Thyroid gland (tissue), 4 donors: ENCODE results near the gene RBM19. TPM values are rescaled to one million over a fixed set of nuclear protein-coding genes. Genes with fewer than 3 reads are reported as not detected.

Source experiments
- DNase-seq, 2 donors: peaks; one replicate each; pipeline ENCODE4 v3.0.0-alpha.2; 2019
- H3K27ac ChIP-seq, 3 donors: fragments of 200-600 bp; sonication (generic); 1 replicate in 2 of 3; 2 replicates in 1 of 3; pipeline ENCODE4 v1.5.1; 2016 to 2019; ENCODE audit warnings: mild to moderate bottlenecking in 1 of 3, moderate library complexity in 1 of 3
- H3K27me3 ChIP-seq: fragments of 200-600 bp; sonication (generic); one replicate; pipeline ENCODE4 v1.5.1; 2019
- H3K36me3 ChIP-seq, 2 donors: fragments of 200-600 bp; sonication (generic); one replicate each; pipeline ENCODE4 v1.5.1; 2016 to 2019
- H3K4me1 ChIP-seq, 2 donors: fragments of 200-600 bp; sonication (generic); one replicate each; pipeline ENCODE4 v1.5.1; 2017 to 2019
- H3K4me3 ChIP-seq, 3 donors: fragments of 200-600 bp; sonication (generic); replicated peaks in 1 of 3; 1 replicate in 2 of 3; 2 replicates in 1 of 3; pipeline ENCODE4 v1.5.1; 2016; ENCODE audit warnings: mild to moderate bottlenecking in 1 of 3
- H3K9me3 ChIP-seq: fragments of 200-600 bp; sonication (generic); one replicate; pipeline ENCODE4 v1.5.1; 2017
- CTCF ChIP-seq, 6 experiments: fragments of 200-600 bp in 3 of 6; fragments of 450-650 bp in 3 of 6; sonication (generic) in 3 of 6; IDR thresholded peaks; one replicate each; pipeline ENCODE4 v1.5.1; 2016 to 2019; ENCODE audit warnings: antibody characterized with exemption in 6 of 6, mild to moderate bottlenecking in 2 of 6, inconsistent platforms in 1 of 6, moderate library complexity in 1 of 6
- POLR2A ChIP-seq, 2 donors: fragments of 450-650 bp; IDR thresholded peaks; one replicate each; pipeline ENCODE4 v1.6.1; 2017; ENCODE audit warnings: antibody characterized with exemption in 2 of 2, mild to moderate bottlenecking in 2 of 2, moderate library complexity in 1 of 2
- WGBS, 2 donors: methylation state at CpG; one replicate each; pipeline ENCODE4 v1.1.5; 2017; 5-methylcytosine and 5-hydroxymethylcytosine counted together
- intact Hi-C: fragments of 100-400 bp; cut with DNase I; formaldehyde crosslinking; loops from one replicate; pipeline ENCODE4 v1.15.1; 2023
- total RNA-seq, 4 donors: library from RNA; depleted of rRNA; stranded (reverse); fragments of >200 nt; gene quantifications; one replicate each; pipeline ENCODE4 v1.2.3, GENCODE V29; 2016

The RBM19 gene
- total RNA-seq, 4 donors from 2014 or later, result 27.3 to 40.6 (median 36.1) TPM

DNA sequence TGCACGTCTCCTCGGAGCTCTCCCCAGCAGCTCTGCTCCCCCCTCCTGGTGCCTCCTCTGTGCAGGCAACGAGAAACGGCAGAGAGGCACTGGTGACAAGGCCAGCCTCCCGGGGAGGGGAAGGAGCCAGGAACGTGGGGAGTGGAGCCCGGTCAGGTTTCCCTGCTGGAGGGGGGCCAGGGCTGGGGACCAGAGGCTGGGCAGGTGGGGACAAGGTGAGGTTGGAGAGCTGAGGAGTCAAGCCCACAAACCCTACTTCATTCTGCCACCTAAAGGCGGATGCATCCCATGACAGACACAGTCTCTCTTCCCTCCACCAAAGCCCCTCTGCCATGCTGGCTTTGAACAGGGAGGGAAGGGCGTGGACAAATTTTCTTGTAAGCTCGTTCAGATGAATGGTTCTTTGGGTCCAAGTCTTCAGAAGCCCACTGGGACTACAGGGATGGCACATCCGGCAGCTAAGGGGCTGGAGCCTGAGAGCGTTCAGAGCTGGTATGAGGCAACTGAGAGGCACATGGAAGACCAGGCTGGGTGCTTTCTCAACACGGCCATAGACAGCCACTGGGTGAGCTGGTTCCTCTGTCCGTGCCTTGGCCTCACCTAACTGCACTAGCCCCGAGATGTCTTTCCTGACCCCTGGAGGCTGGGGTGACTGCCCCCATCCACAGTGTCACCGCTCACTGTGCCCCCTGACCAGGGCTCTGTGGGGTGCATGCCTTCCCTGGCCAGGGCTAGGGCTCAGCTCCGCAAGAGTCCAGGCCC lies 105.9 kb downstream of the RBM19 start:
- no peak overlapping the region for H3K4me3 ChIP-seq
- H3K27ac ChIP-seq, result no peak overlapping the region
- H3K27me3 ChIP-seq, result no peaks in the 10 kb centered on the region
- 74 to 81% methylated on average over 17 of the region's 17 CpGs for WGBS, 2 donors
- no peaks in the 10 kb centered on the region for H3K9me3 ChIP-seq
- TF ChIP-seq CTCF (IDR thresholded peaks at IDR 0.05) (no peak), POLR2A (IDR thresholded peaks at IDR 0.05) (no peak)
- H3K36me3 ChIP-seq, result peaks cover 0 to 11% of the 10 kb centered on the region in 2 donors
- DNase-seq, result no peak
- intact Hi-C loops, result no loop called here
- H3K4me1 ChIP-seq, result no peaks in the 10 kb centered on the region

DNA sequence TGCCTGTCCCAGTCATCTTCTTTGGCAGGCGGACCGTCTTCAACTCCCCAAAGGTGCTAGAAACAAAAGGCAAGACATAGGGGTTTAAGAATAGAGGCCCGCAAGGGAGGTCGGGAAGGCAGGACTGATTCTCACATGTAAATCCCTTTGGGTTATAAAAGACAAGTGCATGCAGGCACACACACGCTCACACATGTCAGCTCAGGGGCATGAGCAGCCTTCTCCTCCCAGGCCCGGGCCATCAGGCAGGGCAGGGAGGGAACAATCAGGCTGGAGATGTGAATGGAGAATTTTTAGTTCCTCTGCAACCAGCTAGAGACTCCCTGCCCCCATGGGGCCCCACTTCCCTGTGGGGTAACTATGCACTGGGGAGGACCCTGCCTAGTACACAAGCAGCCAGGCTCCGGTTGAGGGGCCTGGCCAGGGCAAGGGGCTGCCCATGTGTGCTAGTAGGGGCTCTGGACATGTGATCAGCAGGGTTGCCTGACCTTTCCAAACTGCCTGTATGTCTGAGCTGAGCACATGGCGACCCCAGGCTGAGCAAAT lies 107.2 kb downstream of the RBM19 start:
- Histone ChIP-seq H3K27me3 (no peaks in the 10 kb centered on the region), H3K27ac (no peak overlapping the region), H3K9me3 (no peaks in the 10 kb centered on the region), H3K36me3 (peaks cover 0 to 11% of the 10 kb centered on the region in 2 donors), H3K4me1 (no peaks in the 10 kb centered on the region), H3K4me3 (no peak overlapping the region)
- no peak for DNase-seq
- intact Hi-C loops, result no loop called here
- WGBS, 2 donors, result 86 to 87% methylated on average over 7 to 8 of the region's 8 CpGs
- no peak for TF ChIP-seq CTCF (IDR thresholded peaks at IDR 0.05)
- no peak for TF ChIP-seq POLR2A (IDR thresholded peaks at IDR 0.05)

GRCh38 chr12:113857371-113857770 lies 108.8 kb downstream of the RBM19 start:
- Histone ChIP-seq H3K27ac (no peak overlapping the region), H3K4me1 (no peaks in the 10 kb centered on the region), H3K4me3 (no peak overlapping the region), H3K36me3 (peaks cover 0 to 11% of the 10 kb centered on the region in 2 donors), H3K9me3 (no peaks in the 10 kb centered on the region), H3K27me3 (no peaks in the 10 kb centered on the region)
- no peak for DNase-seq
- intact Hi-C loops, result no loop called here
- no peak for TF ChIP-seq CTCF (IDR thresholded peaks at IDR 0.05)
- TF ChIP-seq POLR2A (IDR thresholded peaks at IDR 0.05), result no peak
- WGBS, 2 donors, result 89 to 90% methylated on average over 8 to 12 of the region's 12 CpGs

DNA sequence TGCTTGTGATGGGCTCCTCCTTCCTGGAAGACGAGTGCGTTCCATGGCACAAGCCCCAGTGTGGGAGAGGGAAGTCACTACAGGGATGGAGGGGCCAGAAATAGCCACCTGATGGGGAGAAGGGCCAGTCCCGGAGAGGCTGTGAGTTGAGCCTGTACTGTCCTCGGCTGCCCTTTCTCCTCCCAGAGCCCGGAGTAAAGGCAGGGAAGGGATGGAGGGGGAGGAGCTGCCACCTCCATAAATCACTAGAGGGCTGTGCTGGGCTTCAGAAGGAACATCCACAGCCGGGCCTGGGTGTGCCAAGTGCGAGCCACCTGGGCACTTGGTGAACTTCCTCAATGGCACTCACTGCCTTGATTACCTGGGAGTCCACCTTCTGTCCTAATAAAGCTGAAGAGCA lies 110.1 kb downstream of the RBM19 start:
- TF ChIP-seq POLR2A (IDR thresholded peaks at IDR 0.05), result no peak
- TF ChIP-seq CTCF (IDR thresholded peaks at IDR 0.05), result no peak
- no peak for DNase-seq
- Histone ChIP-seq H3K27ac (no peak overlapping the region), H3K4me1 (no peaks in the 10 kb centered on the region), H3K9me3 (no peaks in the 10 kb centered on the region), H3K36me3 (peaks cover 0 to 11% of the 10 kb centered on the region in 2 donors), H3K4me3 (no peak overlapping the region), H3K27me3 (no peaks in the 10 kb centered on the region)
- intact Hi-C loops, result no loop called here
- WGBS, 2 donors, result 76 to 79% methylated on average over 7 of the region's 7 CpGs

- H3K4me1 ChIP-seq, result no peaks in the 10 kb centered on the region
- intact Hi-C loops, result no loop called here
- no peaks in the 10 kb centered on the region for H3K9me3 ChIP-seq
- H3K36me3 ChIP-seq, result peaks cover 0 to 11% of the 10 kb centered on the region in 2 donors
- no peak for DNase-seq
- 85 to 92% methylated on average over 14 to 17 of the region's 17 CpGs for WGBS, 2 donors
- H3K4me3 ChIP-seq, result no peak overlapping the region
- TF ChIP-seq CTCF (IDR thresholded peaks at IDR 0.05) (no peak), POLR2A (IDR thresholded peaks at IDR 0.05) (no peak)
- no peaks in the 10 kb centered on the region for H3K27me3 ChIP-seq
- H3K27ac ChIP-seq, result no peak overlapping the region
Observed at GRCh38 chr12:113854385-113855142, 111.6 kb downstream of the RBM19 start.
